H1 (cell line): Measurements from ENCODE around the gene CALCR. TPM values are rescaled to one million over a fixed set of nuclear protein-coding genes. Genes with fewer than 3 reads are reported as not detected.

Experiments used
- CTCF ChIA-PET: fragments of 300-600 bp; sonication (Branson Sonifier 250); formaldehyde crosslinking; loops from one replicate; lab custom pipeline; 2021; ENCODE audit not compliant: partially characterized antibody; lab: Charles Lee
- POLR2A ChIA-PET: fragments of 300-600 bp; sonication (Branson Sonifier 250); formaldehyde crosslinking; loops from one replicate; lab custom pipeline; 2021; ENCODE audit warnings: inconsistent platforms; ENCODE audit not compliant: partially characterized antibody; lab: Charles Lee
- DNase-seq, 2 experiments: peaks; one replicate each; pipeline versions ENCODE4 v3.0.0 to v3.0.0-alpha.2; 2010 to 2022; ENCODE audit warnings: low spot score in 2 of 2, low read depth in 1 of 2, mixed read lengths in 1 of 2
- FAIRE-seq: peaks from 2 replicates; lab custom pipeline; 2011; peaks lifted over from hg19 to GRCh38; lab: Jason Lieb, UNC
- H2AFZ ChIP-seq: 2 replicates; pipeline ENCODE4 v1.8.1; 2012; ENCODE audit warnings: low read length, inconsistent platforms
- H2AK5ac ChIP-seq: 2 replicates; pipeline ENCODE4 v1.6.1; 2013; ENCODE audit warnings: low read depth, low read length
- H2BK120ac ChIP-seq: replicated peaks from 2 replicates; pipeline ENCODE3; 2013; ENCODE audit warnings: low read depth, low read length, inconsistent platforms
- H2BK12ac ChIP-seq: 2 replicates; pipeline ENCODE4 v1.6.1; 2013; ENCODE audit warnings: low read depth, low read length
- H2BK15ac ChIP-seq: 2 replicates; pipeline ENCODE4 v1.6.1; 2013; ENCODE audit warnings: low read length
- H2BK20ac ChIP-seq: 2 replicates; pipeline ENCODE4 v1.6.1; 2013; ENCODE audit warnings: low read length
- H2BK5ac ChIP-seq: 2 replicates; pipeline ENCODE4 v1.6.1; 2013; ENCODE audit warnings: low read depth, low read length
- H3K14ac ChIP-seq: 2 replicates; pipeline ENCODE4 v1.6.1; 2013; ENCODE audit warnings: inconsistent platforms; ENCODE audit not compliant: insufficient read length
- H3K18ac ChIP-seq: 2 replicates; pipeline ENCODE4 v1.6.1; 2013; ENCODE audit warnings: low read length; ENCODE audit errors: extremely low read depth
- H3K23ac ChIP-seq: 2 replicates; pipeline ENCODE4 v1.6.1; 2013; ENCODE audit warnings: inconsistent platforms; ENCODE audit not compliant: insufficient read length
- H3K23me2 ChIP-seq: 2 replicates; pipeline ENCODE4 v1.6.1; 2013; ENCODE audit warnings: low read depth, low read length
- H3K27ac ChIP-seq: 2 replicates; pipeline ENCODE4 v1.6.1; 2011; ENCODE audit warnings: low read depth, low read length, inconsistent platforms
- H3K27me3 ChIP-seq, 4 experiments: replicated peaks in 1 of 4; 1 replicate in 1 of 4; 2 replicates in 3 of 4; pipeline versions ENCODE4 v1.6.1 to v1.8.1; 2011 to 2013; ENCODE audit warnings: low read length in 3 of 4, mild to moderate bottlenecking in 3 of 4, inconsistent platforms in 2 of 4, mixed read lengths in 2 of 4, moderate library complexity in 1 of 4; ENCODE audit not compliant: control insufficient read depth in 3 of 4, insufficient read depth in 3 of 4; ENCODE audit errors: extremely low read depth in 1 of 4
- H3K36me3 ChIP-seq, 4 experiments: 2 replicates each; pipeline versions ENCODE4 v1.6.1 to v1.8.1; 2011 to 2013; ENCODE audit warnings: mild to moderate bottlenecking in 4 of 4, low read length in 3 of 4, moderate library complexity in 2 of 4, control low read depth in 1 of 4, inconsistent platforms in 1 of 4; ENCODE audit not compliant: insufficient read depth in 4 of 4, control insufficient read depth in 2 of 4
- H3K4ac ChIP-seq: replicated peaks from 2 replicates; pipeline ENCODE3; 2013; ENCODE audit warnings: low read length, low read depth, mixed read lengths, inconsistent platforms; ENCODE audit not compliant: insufficient read length
- H3K4me1 ChIP-seq, 4 experiments: replicated peaks in 1 of 4; 1 replicate in 1 of 4; 2 replicates in 3 of 4; pipeline versions ENCODE4 v1.6.1 to v1.8.1; 2011 to 2013; ENCODE audit warnings: low read length in 3 of 4, inconsistent platforms in 2 of 4, mixed read lengths in 1 of 4; ENCODE audit not compliant: insufficient read depth in 4 of 4, control insufficient read depth in 3 of 4
- H3K4me2 ChIP-seq, 2 experiments: 2 replicates each; pipeline versions ENCODE4 v1.6.1 to v1.8.1; 2011 to 2013; ENCODE audit warnings: low read depth in 2 of 2, low read length in 2 of 2, control low read depth in 1 of 2, inconsistent platforms in 1 of 2, mild to moderate bottlenecking in 1 of 2; ENCODE audit not compliant: insufficient read depth in 1 of 2
- H3K4me3 ChIP-seq, 4 experiments: fragments of 200-600, 300-600 bp in 1 of 4; sonication (generic), shearing (Covaris generic), sonication (Bioruptor Twin) in 1 of 4; 2 replicates each; pipeline versions ENCODE4 v1.5.1 to v1.8.1; 2011 to 2016; ENCODE audit warnings: low read length in 4 of 4, low read depth in 3 of 4, control low read depth in 2 of 4, inconsistent platforms in 2 of 4, mild to moderate bottlenecking in 2 of 4, mixed read lengths in 1 of 4, moderate library complexity in 1 of 4; ENCODE audit not compliant: insufficient read depth in 2 of 4; ENCODE audit errors: extremely low read depth in 1 of 4
- H3K56ac ChIP-seq: replicated peaks from 2 replicates; pipeline ENCODE3; 2013; ENCODE audit warnings: low read depth, mild to moderate bottlenecking, mixed read lengths, low read length, inconsistent platforms; ENCODE audit not compliant: insufficient read length
- H3K79me1 ChIP-seq: 2 replicates; pipeline ENCODE4 v1.6.1; 2013; ENCODE audit warnings: low read depth, low read length, control low read depth
- H3K79me2 ChIP-seq, 2 experiments: 2 replicates each; pipeline versions ENCODE4 v1.6.1 to v1.8.1; 2012 to 2013; ENCODE audit warnings: low read length in 2 of 2, mild to moderate bottlenecking in 2 of 2, inconsistent platforms in 1 of 2; ENCODE audit not compliant: insufficient read depth in 2 of 2, control insufficient read depth in 1 of 2
- H3K9ac ChIP-seq, 4 experiments: replicated peaks in 1 of 4; 1 replicate in 1 of 4; 2 replicates in 3 of 4; pipeline versions ENCODE4 v1.6.1 to v1.8.1; 2011 to 2013; ENCODE audit warnings: low read depth in 3 of 4, low read length in 3 of 4, control low read depth in 2 of 4, mild to moderate bottlenecking in 2 of 4, moderate library complexity in 2 of 4, inconsistent platforms in 1 of 4; ENCODE audit errors: extremely low read depth in 1 of 4
- H3K9me3 ChIP-seq, 2 experiments: 2 replicates each; pipeline versions ENCODE4 v1.6.1 to v1.8.1; 2012 to 2013; ENCODE audit warnings: mild to moderate bottlenecking in 2 of 2, moderate library complexity in 2 of 2, control low read depth in 1 of 2, inconsistent platforms in 1 of 2, low read depth in 1 of 2, low read length in 1 of 2, mixed read lengths in 1 of 2; ENCODE audit not compliant: insufficient read depth in 2 of 2
- H4K20me1 ChIP-seq, 2 experiments: replicated peaks in 1 of 2; 2 replicates each; pipeline versions ENCODE3 to v1.8.1; 2011 to 2013; ENCODE audit warnings: inconsistent platforms in 2 of 2, low read length in 2 of 2, mild to moderate bottlenecking in 1 of 2; ENCODE audit not compliant: insufficient read depth in 2 of 2, control insufficient read depth in 1 of 2
- H4K5ac ChIP-seq: 2 replicates; pipeline ENCODE4 v1.6.1; 2013; ENCODE audit warnings: low read length, low read depth, mixed read lengths, inconsistent platforms; ENCODE audit not compliant: insufficient read length
- H4K8ac ChIP-seq: 2 replicates; pipeline ENCODE4 v1.8.0; 2013; ENCODE audit warnings: mild to moderate bottlenecking, moderate library complexity, low read length, inconsistent platforms; ENCODE audit not compliant: insufficient read depth; ENCODE audit errors: extremely low read depth
- H4K91ac ChIP-seq: replicated peaks from 2 replicates; pipeline ENCODE3; 2013; ENCODE audit warnings: low read length, mixed read lengths, inconsistent platforms; ENCODE audit not compliant: insufficient read length
- BACH1 ChIP-seq: IDR thresholded peaks from 2 replicates; pipeline ENCODE4 v1.6.1; 2012; ENCODE audit warnings: low read length, improper control_type of control experiment
- KDM1A ChIP-seq: fragments of 200-600, 300-600 bp; sonication (generic); IDR thresholded peaks from 2 replicates; pipeline ENCODE4 v1.7.1; 2016; ENCODE audit warnings: mild to moderate bottlenecking, low read length, borderline replicate concordance
- POU5F1 ChIP-seq: IDR thresholded peaks from 2 replicates; pipeline ENCODE4 v1.6.1; 2011; ENCODE audit warnings: low read depth, mild to moderate bottlenecking, low read length, moderate library complexity
- RBBP5 ChIP-seq: IDR thresholded peaks from 2 replicates; pipeline ENCODE4 v1.7.1; 2012; ENCODE audit warnings: low read depth, mild to moderate bottlenecking, inconsistent platforms, low read length, moderate library complexity, borderline replicate concordance
- TAF1 ChIP-seq: IDR thresholded peaks from 2 replicates; pipeline ENCODE4 v1.6.1; 2011; ENCODE audit warnings: mild to moderate bottlenecking, low read depth, low read length
- polyA plus RNA-seq, 7 experiments: library from polyadenylated mRNA; depleted of rRNA in 3 of 7; stranded (reverse) in 5 of 7; unstranded in 2 of 7; fragments of >200 nt in 5 of 7; fragments of 200-250 nt in 2 of 7; gene quantifications; 1 replicate in 5 of 7; 2 replicates in 1 of 7; 4 replicates in 1 of 7; pipeline versions ENCODE4 v1.2.1 to v1.2.3, GENCODE V29; 2011 to 2013; ENCODE audit warnings: missing spikeins in 2 of 7, mixed read lengths in 2 of 7
- total RNA-seq: library from RNA; stranded (reverse); fragmentation: NEBNext Ultra II Directional; extraction: Animal tissue kit (Norgen Biotek cat#: 25700); gene quantifications from 2 replicates; pipeline ENCODE4 v1.2.1, GENCODE V29; 2021
- TF ChIP-seq, protein P1 (sequence below): IDR thresholded peaks from 2 replicates; pipeline ENCODE4 v1.6.1; 2012; ENCODE audit warnings: inconsistent platforms

CALCR gene
- total and polyA plus RNA-seq, 2 of the 8 experiments (the other 6 are each of a cell fraction or from before 2014, with no cell fraction given), result 1.0 to 3.6 TPM

DNA sequence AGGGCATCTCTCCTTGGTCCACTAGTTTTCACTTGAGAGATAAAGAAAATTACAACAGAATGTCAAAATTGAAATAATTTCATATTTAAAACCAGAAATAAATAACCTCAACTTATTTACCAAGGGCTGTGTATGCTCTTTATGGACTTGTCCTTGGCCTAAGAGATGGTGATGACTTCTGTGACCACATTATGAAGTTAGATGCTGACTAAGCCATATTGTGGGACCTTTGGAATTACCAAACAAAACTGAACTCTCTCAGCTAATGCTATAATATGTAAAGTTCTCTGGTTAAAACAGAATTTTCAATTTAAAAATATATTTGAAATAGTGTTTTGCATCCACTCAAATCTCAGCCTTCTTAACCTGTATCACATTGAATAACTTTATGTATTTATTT, 38.9 kb downstream of the CALCR start:
- Histone ChIP-seq H4K8ac (no peak overlapping the region), H3K79me2 (no peaks in the 10 kb centered on the region), H3K4me3 (no peak overlapping the region), H4K5ac (no peak overlapping the region), H3K23me2 (no peaks in the 10 kb centered on the region), H3K23ac (no peak overlapping the region), H3K4ac (no peak overlapping the region), H4K20me1 (no peaks in the 10 kb centered on the region), H3K27me3 (no peaks in the 10 kb centered on the region), H2AK5ac (no peak overlapping the region), H3K27ac (no peak overlapping the region), H3K14ac (no peak overlapping the region)
- FAIRE-seq, result no peak
- DNase-seq, result no peak
- POLR2A ChIA-PET, result no interaction called here
- TF ChIP-seq BACH1 (no peak), RBBP5 (no peak), TAF1 (no peak), POU5F1 (no peak), KDM1A (no peak)
- TF ChIP-seq, protein P1, sequence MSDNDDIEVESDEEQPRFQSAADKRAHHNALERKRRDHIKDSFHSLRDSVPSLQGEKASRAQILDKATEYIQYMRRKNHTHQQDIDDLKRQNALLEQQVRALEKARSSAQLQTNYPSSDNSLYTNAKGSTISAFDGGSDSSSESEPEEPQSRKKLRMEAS, result no peak
- TF ChIP-seq, all 59 proteins: peak for 0
- no peak overlapping the region for H3K4me2 ChIP-seq
- H3K4me1 ChIP-seq, result peaks cover 0 to 4% (median 3%) of the 10 kb centered on the region in 4 experiments; a peak in 3 of 7 replicates
- H3K79me1 ChIP-seq, result no peaks in the 10 kb centered on the region
- H3K56ac ChIP-seq, result no peak overlapping the region
- no peak overlapping the region for H2BK120ac ChIP-seq
- no peak overlapping the region for H2AFZ ChIP-seq
- H2BK5ac ChIP-seq, result no peak overlapping the region
- no peak overlapping the region for H4K91ac ChIP-seq
- no peaks in the 10 kb centered on the region for H3K36me3 ChIP-seq
- no peak overlapping the region for H3K18ac ChIP-seq
- CTCF ChIA-PET, result interaction anchor here (1.3 to 1.5 kb wide), 2 partner anchors 10 to 12 kb away, joined by 3 to 5 read pairs; no protein-coding TSS in a partner anchor
- H2BK15ac ChIP-seq, result no peak overlapping the region
- no peak overlapping the region for H3K9ac ChIP-seq
- H2BK12ac ChIP-seq, result no peak overlapping the region
- no peak overlapping the region for H2BK20ac ChIP-seq
- H3K9me3 ChIP-seq, result no peaks in the 10 kb centered on the region
